NCI-H446 treated with DMSO at 0.1 percent for 48 hours (cell line): ENCODE data around the gene AKTIP.

Source experiments
- DNase-seq: peaks from one replicate; lab custom pipeline; 2025; lab: John Stamatoyannopoulos, UW

Gene AKTIP

GRCh38 chr16:53480394-53480793, 22.6 kb downstream of the AKTIP start:
- no peak for DNase-seq

GRCh38 chr16:53478965-53479364, 24.0 kb downstream of the AKTIP start:
- no peak for DNase-seq

- DNase-seq, result no peak
Observed at GRCh38 chr16:53476867-53477266, 26.1 kb downstream of the AKTIP start.

GRCh38 chr16:53465606-53466280, 37.3 kb downstream of the AKTIP start:
- no peak for DNase-seq

GRCh38 chr16:53458635-53459034, 44.4 kb downstream of the AKTIP start:
- no peak for DNase-seq

GRCh38 chr16:53457670-53458069, 45.3 kb downstream of the AKTIP start:
- no peak for DNase-seq

GRCh38 chr16:53456625-53457024, 46.4 kb downstream of the AKTIP start:
- no peak for DNase-seq

- no peak for DNase-seq
Observed at GRCh38 chr16:53453928-53454327, 49.1 kb downstream of the AKTIP start.

- no peak for DNase-seq
Observed at GRCh38 chr16:53449816-53450517, 53.0 kb downstream of the AKTIP start.

GRCh38 chr16:53446090-53446489, 56.9 kb downstream of the AKTIP start:
- no peak for DNase-seq

GRCh38 chr16:53445534-53445933, 57.5 kb downstream of the AKTIP start:
- DNase-seq, result no peak
